Activated T-helper 1 cell treated with anti-CD3 and anti-CD28 coated beads, Interleukin-2, amount 50 U/mL, for 16 hours (primary cell): ENCODE data around the gene IL22RA2.

Source experiments
- DNase-seq, 2 donors: peaks; one replicate each; pipeline ENCODE4 v3.0.0-alpha.2; 2020; ENCODE audit warnings: low read depth in 1 of 2, low spot score in 1 of 2

IL22RA2 gene

GRCh38 chr6:137097526-137097925 lies 75.9 kb downstream of the IL22RA2 start:
- no peak for DNase-seq

GRCh38 chr6:137097057-137097456 lies 76.4 kb downstream of the IL22RA2 start:
- DNase-seq: no peak

- DNase-seq: no peak
These were observed 77.7 kb downstream of the IL22RA2 start for GRCh38 chr6:137095651-137096238.

- DNase-seq: no peak
These were observed 78.4 kb downstream of the IL22RA2 start for GRCh38 chr6:137095093-137095492.

GRCh38 chr6:137094411-137095008 lies 78.9 kb downstream of the IL22RA2 start:
- DNase-seq: peak; percentile 9 to 10
